ENCODE results near the gene IPCEF1. TPM values are rescaled to one million over a fixed set of nuclear protein-coding genes. Genes with fewer than 3 reads are reported as not detected.

Gene IPCEF1
- total RNA-seq, 4 donors from 2014 or later = 0.42 to 9.0 (median 3.1) TPM

GRCh38 chr6:154218301-154218700 is 138.3 kb downstream of the IPCEF1 start:
- 57% methylated on average over 6 of the region's 6 CpGs for WGBS
- Histone ChIP-seq H3K27me3 (no peaks in the 10 kb centered on the region), H3K4me3 (no peak overlapping the region), H3K27ac (no peak overlapping the region), H3K9me3 (no peaks in the 10 kb centered on the region), H3K36me3 (no peaks in the 10 kb centered on the region), H3K4me1 (no peaks in the 10 kb centered on the region)
- TF ChIP-seq POLR2AphosphoS5 (IDR thresholded peaks at IDR 0.05) = no peak
- TF ChIP-seq CTCF (IDR thresholded peaks at IDR 0.05) = no peak
- TF ChIP-seq POLR2A (IDR thresholded peaks at IDR 0.05) = no peak
- no peak for TF ChIP-seq EP300 (IDR thresholded peaks at IDR 0.05)
- no peak for DNase-seq (ENCODE audit: low spot score in 2 of 2)

GRCh38 chr6:154213782-154214181 is 142.8 kb downstream of the IPCEF1 start:
- H3K9me3 ChIP-seq = no peaks in the 10 kb centered on the region
- TF ChIP-seq CTCF (IDR thresholded peaks at IDR 0.05) = no peak
- TF ChIP-seq EP300 (IDR thresholded peaks at IDR 0.05) = no peak
- TF ChIP-seq POLR2AphosphoS5 (IDR thresholded peaks at IDR 0.05) = no peak
- no peak for TF ChIP-seq POLR2A (IDR thresholded peaks at IDR 0.05)
- H3K36me3 ChIP-seq = no peaks in the 10 kb centered on the region
- no peaks in the 10 kb centered on the region for H3K4me1 ChIP-seq
- DNase-seq (ENCODE audit: low spot score in 2 of 2) = no peak
- H3K27ac ChIP-seq = no peak overlapping the region
- H3K27me3 ChIP-seq = no peaks in the 10 kb centered on the region
- no peak overlapping the region for H3K4me3 ChIP-seq
- 78% methylated on average over 3 of the region's 3 CpGs for WGBS

GRCh38 chr6:154210678-154211077 is 145.9 kb downstream of the IPCEF1 start:
- Histone ChIP-seq H3K4me1 (no peaks in the 10 kb centered on the region), H3K4me3 (no peak overlapping the region), H3K27me3 (no peaks in the 10 kb centered on the region), H3K36me3 (no peaks in the 10 kb centered on the region), H3K27ac (no peak overlapping the region), H3K9me3 (no peaks in the 10 kb centered on the region)
- no peak for TF ChIP-seq POLR2A (IDR thresholded peaks at IDR 0.05)
- no peak for TF ChIP-seq CTCF (IDR thresholded peaks at IDR 0.05)
- no peak for TF ChIP-seq EP300 (IDR thresholded peaks at IDR 0.05)
- no peak for TF ChIP-seq POLR2AphosphoS5 (IDR thresholded peaks at IDR 0.05)
- DNase-seq (ENCODE audit: low spot score in 2 of 2) = no peak

DNA sequence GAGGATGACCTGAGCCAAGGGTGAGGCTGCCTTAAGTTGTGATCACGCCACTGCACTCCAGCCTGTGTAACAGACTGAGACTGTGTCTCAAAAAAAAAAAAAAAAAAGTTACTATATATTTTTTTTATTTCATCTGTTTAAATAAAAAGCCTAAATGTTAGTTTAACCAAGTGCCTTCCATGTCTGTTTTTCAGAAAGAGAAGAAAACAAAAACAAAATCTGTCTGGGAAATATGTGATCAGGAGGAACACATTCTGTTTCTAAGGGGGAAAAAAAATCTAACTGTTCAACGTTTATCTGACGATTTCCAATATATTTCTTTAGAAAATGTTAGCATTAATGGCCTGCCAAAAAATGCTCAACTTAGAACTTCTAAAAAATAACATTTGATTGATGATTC is 147.0 kb downstream of the IPCEF1 start:
- Histone ChIP-seq H3K36me3 (no peaks in the 10 kb centered on the region), H3K27me3 (no peaks in the 10 kb centered on the region)

DNA sequence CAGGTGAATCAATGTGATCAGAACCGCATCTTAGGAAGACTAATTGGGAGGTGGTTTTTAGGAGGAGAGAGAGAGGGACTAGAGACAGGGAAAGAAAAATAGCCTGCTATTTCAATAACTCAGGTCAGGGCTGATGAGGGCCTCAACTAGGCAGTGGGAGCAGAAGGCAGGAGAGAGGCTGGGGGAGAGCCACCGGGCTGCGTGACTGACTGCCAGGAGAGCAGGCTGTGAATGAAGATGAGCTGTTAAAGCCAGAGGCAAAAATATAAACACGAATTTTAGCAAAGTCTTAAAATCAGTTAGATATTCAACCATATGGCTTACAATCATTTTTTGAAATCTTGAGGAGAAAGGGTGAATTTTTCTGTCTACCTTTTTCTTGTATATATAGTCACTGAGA is 149.6 kb downstream of the IPCEF1 start:
- WGBS = 56% methylated on average over 4 of the region's 4 CpGs
- no peaks in the 10 kb centered on the region for H3K9me3 ChIP-seq

More for the DNA sequence above, 147.0 kb downstream of the IPCEF1 start:
- Histone ChIP-seq H3K27ac (no peak overlapping the region), H3K4me3 (no peak overlapping the region), H3K4me1 (no peaks in the 10 kb centered on the region), H3K9me3 (no peaks in the 10 kb centered on the region)
- TF ChIP-seq CTCF (IDR thresholded peaks at IDR 0.05) (no peak), POLR2A (IDR thresholded peaks at IDR 0.05) (no peak), EP300 (IDR thresholded peaks at IDR 0.05) (no peak), POLR2AphosphoS5 (IDR thresholded peaks at IDR 0.05) (no peak)
- 61% methylated on average over 3 of the region's 3 CpGs for WGBS
- no peak for DNase-seq (ENCODE audit: low spot score in 2 of 2)

More for the DNA sequence above, 149.6 kb downstream of the IPCEF1 start:
- H3K4me1 ChIP-seq = no peaks in the 10 kb centered on the region
- H3K36me3 ChIP-seq = no peaks in the 10 kb centered on the region
- no peak overlapping the region for H3K27ac ChIP-seq
- no peak overlapping the region for H3K4me3 ChIP-seq
- TF ChIP-seq POLR2A (IDR thresholded peaks at IDR 0.05) (no peak), CTCF (IDR thresholded peaks at IDR 0.05) (no peak), POLR2AphosphoS5 (IDR thresholded peaks at IDR 0.05) (no peak), EP300 (IDR thresholded peaks at IDR 0.05) (no peak)
- no peaks in the 10 kb centered on the region for H3K27me3 ChIP-seq
- DNase-seq (ENCODE audit: low spot score in 2 of 2) = no peak

Measured in suprapubic skin (tissue), 4 donors.